Ishikawa (cell line): ENCODE data around the gene SUN1.

Experiments used
- CEBPB ChIP-seq: IDR thresholded peaks from 2 replicates; pipeline ENCODE4 v1.6.1; 2012
- CREB1 ChIP-seq: IDR thresholded peaks from 2 replicates; pipeline ENCODE4 v1.6.1; 2012; ENCODE audit warnings: low read depth
- EGR1 ChIP-seq: IDR thresholded peaks from 2 replicates; pipeline ENCODE4 v1.6.1; 2012
- EP300 ChIP-seq: IDR thresholded peaks from 2 replicates; pipeline ENCODE4 v1.6.1; 2012; ENCODE audit warnings: borderline replicate concordance
- FOXM1 ChIP-seq: IDR thresholded peaks from 2 replicates; pipeline ENCODE4 v1.6.1; 2012; ENCODE audit warnings: low read depth, borderline replicate concordance
- NFIC ChIP-seq: IDR thresholded peaks from 2 replicates; pipeline ENCODE4 v1.6.1; 2012
- RAD21 ChIP-seq: IDR thresholded peaks from 2 replicates; pipeline ENCODE4 v1.6.1; 2012; ENCODE audit warnings: low read depth
- TAF1 ChIP-seq: IDR thresholded peaks from 2 replicates; pipeline ENCODE4 v1.6.1; 2012; ENCODE audit warnings: low read depth, mild to moderate bottlenecking
- TCF12 ChIP-seq: IDR thresholded peaks from 2 replicates; pipeline ENCODE4 v1.6.1; 2012; ENCODE audit warnings: low read depth
- TEAD4 ChIP-seq: IDR thresholded peaks from 2 replicates; pipeline ENCODE4 v1.6.1; 2012
- YY1 ChIP-seq: IDR thresholded peaks from 2 replicates; pipeline ENCODE4 v1.6.1; 2012; ENCODE audit warnings: low read depth
- ZBTB7A ChIP-seq: IDR thresholded peaks from 2 replicates; pipeline ENCODE4 v1.6.1; 2012; ENCODE audit warnings: low read depth
- TF ChIP-seq, protein P1 (sequence below): IDR thresholded peaks from 2 replicates; pipeline ENCODE4 v1.6.1; 2012
- TF ChIP-seq, protein P2 (sequence below): IDR thresholded peaks from 2 replicates; pipeline ENCODE4 v1.6.1; 2012
- TF ChIP-seq, protein P3 (sequence below): IDR thresholded peaks from 2 replicates; pipeline ENCODE4 v1.6.1; 2012; ENCODE audit warnings: low read depth, mild to moderate bottlenecking

Gene SUN1

DNA sequence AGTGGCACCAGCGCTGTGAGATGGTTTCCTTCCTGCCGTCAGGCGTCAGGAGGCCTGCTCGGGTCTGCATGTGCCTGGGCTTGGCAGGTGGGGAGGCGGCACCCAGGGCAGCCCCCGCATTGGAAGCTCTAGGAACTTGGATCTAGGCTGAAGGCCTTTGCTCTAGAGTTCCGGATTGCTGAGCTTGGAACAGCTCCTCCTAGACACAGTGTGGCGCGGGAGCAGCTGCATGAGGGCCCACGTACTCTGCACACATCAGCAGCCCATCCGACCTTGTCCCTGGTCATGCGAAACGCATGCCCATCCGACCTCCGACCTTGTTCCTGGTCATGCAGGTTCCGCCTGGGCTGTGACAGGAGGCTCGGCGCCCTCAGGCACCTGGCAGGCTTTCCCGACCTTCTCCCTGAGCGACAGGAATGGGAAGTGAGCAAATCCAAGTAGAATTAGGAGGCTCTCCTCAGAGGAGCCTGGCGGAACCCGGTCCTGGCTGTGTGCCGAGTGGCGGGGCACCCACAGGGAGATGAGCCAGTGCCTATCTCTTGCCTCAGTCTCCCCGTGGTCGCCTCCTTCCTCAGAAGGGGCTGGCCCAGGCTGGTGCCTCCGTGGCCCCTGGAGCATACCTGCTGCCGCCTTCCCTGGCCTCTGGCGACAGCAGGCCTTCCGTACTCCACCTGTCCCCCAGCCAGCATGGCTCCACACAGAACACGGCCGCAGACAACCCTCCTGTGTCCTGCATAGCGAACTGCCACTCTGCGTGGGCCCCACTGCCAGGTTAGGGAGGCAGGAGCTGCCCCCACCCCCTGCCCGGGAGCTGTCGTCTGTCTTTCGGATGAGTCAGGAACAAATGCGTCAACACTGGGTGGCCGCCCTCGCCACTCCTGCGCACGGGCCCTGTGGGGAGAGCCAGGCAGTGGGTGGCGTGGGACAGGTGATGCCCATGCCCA lies 56.1 kb downstream of the SUN1 start:
- no peak for TF ChIP-seq EGR1
- no peak for TF ChIP-seq NFIC
- TF ChIP-seq YY1: no peak
- TF ChIP-seq, protein P1, sequence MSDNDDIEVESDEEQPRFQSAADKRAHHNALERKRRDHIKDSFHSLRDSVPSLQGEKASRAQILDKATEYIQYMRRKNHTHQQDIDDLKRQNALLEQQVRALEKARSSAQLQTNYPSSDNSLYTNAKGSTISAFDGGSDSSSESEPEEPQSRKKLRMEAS: no peak
- no peak for TF ChIP-seq TEAD4
- TF ChIP-seq ZBTB7A: no peak
- no peak for TF ChIP-seq TAF1
- no peak for TF ChIP-seq RAD21
- TF ChIP-seq TCF12: no peak
- TF ChIP-seq, protein P2, sequence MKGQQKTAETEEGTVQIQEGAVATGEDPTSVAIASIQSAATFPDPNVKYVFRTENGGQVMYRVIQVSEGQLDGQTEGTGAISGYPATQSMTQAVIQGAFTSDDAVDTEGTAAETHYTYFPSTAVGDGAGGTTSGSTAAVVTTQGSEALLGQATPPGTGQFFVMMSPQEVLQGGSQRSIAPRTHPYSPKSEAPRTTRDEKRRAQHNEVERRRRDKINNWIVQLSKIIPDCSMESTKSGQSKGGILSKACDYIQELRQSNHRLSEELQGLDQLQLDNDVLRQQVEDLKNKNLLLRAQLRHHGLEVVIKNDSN: no peak
- TF ChIP-seq, protein P3, sequence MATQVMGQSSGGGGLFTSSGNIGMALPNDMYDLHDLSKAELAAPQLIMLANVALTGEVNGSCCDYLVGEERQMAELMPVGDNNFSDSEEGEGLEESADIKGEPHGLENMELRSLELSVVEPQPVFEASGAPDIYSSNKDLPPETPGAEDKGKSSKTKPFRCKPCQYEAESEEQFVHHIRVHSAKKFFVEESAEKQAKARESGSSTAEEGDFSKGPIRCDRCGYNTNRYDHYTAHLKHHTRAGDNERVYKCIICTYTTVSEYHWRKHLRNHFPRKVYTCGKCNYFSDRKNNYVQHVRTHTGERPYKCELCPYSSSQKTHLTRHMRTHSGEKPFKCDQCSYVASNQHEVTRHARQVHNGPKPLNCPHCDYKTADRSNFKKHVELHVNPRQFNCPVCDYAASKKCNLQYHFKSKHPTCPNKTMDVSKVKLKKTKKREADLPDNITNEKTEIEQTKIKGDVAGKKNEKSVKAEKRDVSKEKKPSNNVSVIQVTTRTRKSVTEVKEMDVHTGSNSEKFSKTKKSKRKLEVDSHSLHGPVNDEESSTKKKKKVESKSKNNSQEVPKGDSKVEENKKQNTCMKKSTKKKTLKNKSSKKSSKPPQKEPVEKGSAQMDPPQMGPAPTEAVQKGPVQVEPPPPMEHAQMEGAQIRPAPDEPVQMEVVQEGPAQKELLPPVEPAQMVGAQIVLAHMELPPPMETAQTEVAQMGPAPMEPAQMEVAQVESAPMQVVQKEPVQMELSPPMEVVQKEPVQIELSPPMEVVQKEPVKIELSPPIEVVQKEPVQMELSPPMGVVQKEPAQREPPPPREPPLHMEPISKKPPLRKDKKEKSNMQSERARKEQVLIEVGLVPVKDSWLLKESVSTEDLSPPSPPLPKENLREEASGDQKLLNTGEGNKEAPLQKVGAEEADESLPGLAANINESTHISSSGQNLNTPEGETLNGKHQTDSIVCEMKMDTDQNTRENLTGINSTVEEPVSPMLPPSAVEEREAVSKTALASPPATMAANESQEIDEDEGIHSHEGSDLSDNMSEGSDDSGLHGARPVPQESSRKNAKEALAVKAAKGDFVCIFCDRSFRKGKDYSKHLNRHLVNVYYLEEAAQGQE: no peak
- no peak for TF ChIP-seq EP300
- no peak for TF ChIP-seq FOXM1

DNA sequence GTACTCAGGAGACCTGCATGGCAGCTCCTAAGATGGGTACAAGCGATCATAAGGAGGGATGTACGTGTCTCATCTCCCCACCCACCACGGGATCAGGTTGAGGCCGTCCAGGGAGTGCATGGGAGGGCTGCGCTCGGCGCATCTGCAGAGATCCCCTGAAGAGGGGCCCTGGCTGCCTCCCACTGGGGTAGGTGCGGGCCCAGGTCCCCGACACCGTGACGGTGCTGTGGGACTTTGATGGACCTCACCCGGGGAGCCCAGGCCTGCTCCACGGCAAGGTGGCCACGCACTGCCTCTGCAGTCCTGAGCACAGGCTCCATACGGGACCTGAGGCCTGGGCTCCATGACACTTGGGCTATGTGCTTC lies 56.7 kb downstream of the SUN1 start:
- TF ChIP-seq, protein P2: no peak
- TF ChIP-seq TEAD4: no peak
- no peak for TF ChIP-seq EP300
- no peak for TF ChIP-seq ZBTB7A
- TF ChIP-seq RAD21: no peak
- no peak for TF ChIP-seq TAF1
- TF ChIP-seq, protein P3: no peak

DNA sequence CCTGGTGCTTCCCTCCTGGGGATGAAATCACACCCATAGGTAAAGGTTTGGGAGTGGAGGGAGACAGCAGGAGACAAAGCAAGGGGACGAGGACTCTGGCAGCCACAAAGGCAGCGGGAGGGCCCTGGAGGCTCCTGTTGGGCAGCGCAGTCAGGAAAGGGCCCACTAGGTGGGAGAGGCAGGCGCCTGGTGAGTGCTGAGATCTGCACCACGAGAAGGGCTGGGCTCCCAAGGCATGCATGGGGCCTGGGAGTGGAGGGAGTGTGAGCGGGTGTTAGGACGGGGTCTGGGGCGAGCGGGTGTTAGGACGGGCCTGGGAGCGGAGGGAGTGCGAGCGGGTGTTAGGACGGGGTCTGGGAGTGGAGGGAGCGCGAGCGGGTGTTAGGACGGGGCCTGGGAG lies 57.1 kb downstream of the SUN1 start:
- TF ChIP-seq FOXM1 (no peak), EP300 (no peak), CEBPB (no peak), TCF12 (no peak), RAD21 (no peak), TAF1 (no peak), CREB1 (no peak)
- TF ChIP-seq, protein P1: no peak
- TF ChIP-seq, protein P2: no peak

DNA sequence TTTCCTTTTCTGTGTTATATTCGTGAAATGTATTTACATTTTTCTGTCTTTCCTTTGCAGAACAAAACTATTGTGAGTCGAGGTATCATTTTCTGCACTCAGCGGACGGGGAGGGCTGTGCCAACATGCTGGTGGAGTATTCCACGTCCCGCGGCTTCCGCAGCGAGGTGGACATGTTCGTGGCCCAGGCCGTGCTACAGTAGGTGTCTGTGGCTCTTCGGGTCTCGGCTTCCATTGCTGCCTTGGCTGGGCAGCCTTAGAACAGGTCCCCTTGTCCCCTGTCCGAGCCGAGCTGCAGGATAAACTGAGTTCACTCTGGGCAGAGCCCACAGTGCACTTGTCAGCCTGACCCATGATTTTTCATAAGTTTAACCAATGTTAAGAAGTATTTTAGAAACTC lies 58.6 kb downstream of the SUN1 start:
- no peak for TF ChIP-seq TEAD4
- no peak for TF ChIP-seq NFIC
- no peak for TF ChIP-seq TCF12
- no peak for TF ChIP-seq CREB1
- TF ChIP-seq, protein P2: no peak
- TF ChIP-seq, protein P1: no peak
- TF ChIP-seq YY1: no peak

DNA sequence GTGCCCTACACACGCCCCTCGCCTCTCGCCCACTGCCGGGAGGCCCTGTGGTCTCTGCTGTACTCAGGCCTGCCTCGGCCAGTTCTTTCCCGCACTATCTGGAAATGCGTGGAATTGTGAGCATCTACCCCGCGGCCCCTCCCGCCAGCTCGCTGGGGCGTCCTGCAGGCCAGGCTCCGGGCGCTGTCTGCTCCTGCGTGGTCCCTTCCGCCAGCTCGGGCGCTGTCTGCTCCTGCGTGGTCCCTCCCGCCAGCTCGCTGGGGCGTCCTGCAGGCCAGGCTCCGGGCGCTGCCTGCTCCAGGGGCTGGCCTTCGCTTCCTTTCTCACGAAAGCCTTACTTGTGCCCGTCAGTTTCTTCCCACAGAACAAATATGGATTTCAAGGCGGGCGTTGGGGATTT lies 59.0 kb downstream of the SUN1 start:
- TF ChIP-seq NFIC (no peak), TCF12 (no peak), EP300 (no peak), RAD21 (no peak), FOXM1 (no peak), EGR1 (no peak), YY1 (no peak), CEBPB (no peak), ZBTB7A (no peak), TEAD4 (no peak), CREB1 (no peak), TAF1 (no peak)
- TF ChIP-seq, protein P1: no peak
- TF ChIP-seq, protein P3: no peak
- TF ChIP-seq, protein P2: no peak
